PC-3 (cell line): ENCODE results near the gene ZDHHC12. TPM values are rescaled to one million over a fixed set of nuclear protein-coding genes. Genes with fewer than 3 reads are reported as not detected.

Experiments
- ATAC-seq: fragments of 200-7000 bp; cut with Tn5 transposase; 2 replicates; pipeline ENCODE4 v1.9.1; 2020; ENCODE audit warnings: mild to moderate bottlenecking, moderate library complexity
- BruUV-seq: library from RNA; stranded (reverse); fragments of 400-500 nt; replicated peaks from 2 replicates; lab custom pipeline; 2021; lab: Mats Ljungman, UMichigan
- CTCF ChIA-PET: fragments of 300-600 bp; sonication (Branson Sonifier 250); formaldehyde crosslinking; loops from one replicate; lab custom pipeline; 2022; ENCODE audit warnings: antibody characterized with exemption; lab: Charles Lee
- POLR2A ChIA-PET: fragments of 300-600 bp; sonication (Branson Sonifier 250); formaldehyde crosslinking; loops from one replicate; lab custom pipeline; 2022; ENCODE audit warnings: antibody characterized with exemption; ENCODE audit not compliant: unreplicated experiment; lab: Charles Lee
- DNase-seq: peaks from one replicate; pipeline ENCODE4 v3.0.0-alpha.2; 2015
- H2AFZ ChIP-seq: fragments of 300-600 bp; sonication (generic); 2 replicates; pipeline ENCODE4 v1.6.0; 2016; ENCODE audit warnings: antibody characterized with exemption, low read length
- H3F3A ChIP-seq: fragments of 300-600 bp; sonication (generic); one replicate; pipeline ENCODE4 v1.6.0; 2017; ENCODE audit warnings: antibody characterized with exemption, low read length, control low read depth, mild to moderate bottlenecking; ENCODE audit not compliant: unreplicated experiment
- H3K27ac ChIP-seq: fragments of 300-600 bp; sonication (generic); 2 replicates; pipeline ENCODE4 v1.5.1; 2016; ENCODE audit warnings: mild to moderate bottlenecking, low read length
- H3K27me3 ChIP-seq: fragments of 300-600 bp; sonication (generic); 2 replicates; pipeline ENCODE4 v1.6.1; 2016; ENCODE audit warnings: low read length, mixed read lengths
- H3K36me3 ChIP-seq: fragments of 300-600 bp; sonication (generic); 2 replicates; pipeline ENCODE4 v1.6.1; 2016; ENCODE audit warnings: low read depth, mixed run types, low read length, mixed read lengths
- H3K4me1 ChIP-seq: fragments of 300-600 bp; sonication (generic); 2 replicates; pipeline ENCODE4 v1.5.1; 2016; ENCODE audit warnings: low read length; ENCODE audit not compliant: insufficient read depth
- H3K4me2 ChIP-seq: fragments of 300-600 bp; sonication (generic); 2 replicates; pipeline ENCODE4 v1.6.0; 2016; ENCODE audit warnings: low read length
- H3K4me3 ChIP-seq: fragments of 300-600 bp; sonication (generic); 2 replicates; pipeline ENCODE4 v1.5.1; 2016; ENCODE audit warnings: mild to moderate bottlenecking, low read length, mixed read lengths
- H3K79me2 ChIP-seq: fragments of 300-600 bp; sonication (generic); 2 replicates; pipeline ENCODE4 v1.6.1; 2017; ENCODE audit warnings: low read length, mixed read lengths
- H3K9ac ChIP-seq: fragments of 300-600 bp; sonication (generic); 2 replicates; pipeline ENCODE4 v1.6.0; 2016; ENCODE audit warnings: mild to moderate bottlenecking, low read length
- H3K9me2 ChIP-seq: fragments of 300-600 bp; sonication (generic); replicated peaks from 2 replicates; pipeline ENCODE4 v1.6.1; 2016; ENCODE audit warnings: mixed run types, low read length, mixed read lengths
- H3K9me3 ChIP-seq: fragments of 300-600 bp; sonication (generic); 2 replicates; pipeline ENCODE4 v1.6.1; 2016; ENCODE audit warnings: low read length, mixed read lengths
- H4K20me1 ChIP-seq: fragments of 300-600 bp; sonication (generic); 2 replicates; pipeline ENCODE4 v1.6.1; 2016; ENCODE audit warnings: low read length, mixed read lengths
- EZH2 ChIP-seq: fragments of 300-600 bp; sonication (generic); IDR thresholded peaks from one replicate; pipeline ENCODE4 v1.6.1; 2017; ENCODE audit warnings: antibody characterized with exemption, mild to moderate bottlenecking, low read length; ENCODE audit not compliant: unreplicated experiment
- EZH2phosphoT487 ChIP-seq: fragments of 300-600 bp; sonication (generic); IDR thresholded peaks from 2 replicates; pipeline ENCODE4 v1.6.1; 2018; ENCODE audit warnings: mild to moderate bottlenecking, antibody characterized with exemption, low read length, borderline replicate concordance
- intact Hi-C: fragments of 100-400 bp; cut with micrococcal nuclease; formaldehyde crosslinking; loops from 2 replicates; pipeline ENCODE4 v1.9.0; 2023
- total RNA-seq: library from RNA; depleted of rRNA; stranded (reverse); fragments of >200 nt; gene quantifications from 2 replicates; pipeline ENCODE4 v1.2.3, GENCODE V29; 2014
- TF ChIP-seq, protein P1 (sequence below): fragments of 300-600 bp; sonication (generic); conservative IDR thresholded peaks from 2 replicates; pipeline ENCODE4 v1.5.1; 2017; ENCODE audit warnings: antibody characterized with exemption, low read depth, mild to moderate bottlenecking, low read length

ZDHHC12 gene
- total RNA-seq, 1 experiment from 2014 or later, result 86.1 TPM

DNA sequence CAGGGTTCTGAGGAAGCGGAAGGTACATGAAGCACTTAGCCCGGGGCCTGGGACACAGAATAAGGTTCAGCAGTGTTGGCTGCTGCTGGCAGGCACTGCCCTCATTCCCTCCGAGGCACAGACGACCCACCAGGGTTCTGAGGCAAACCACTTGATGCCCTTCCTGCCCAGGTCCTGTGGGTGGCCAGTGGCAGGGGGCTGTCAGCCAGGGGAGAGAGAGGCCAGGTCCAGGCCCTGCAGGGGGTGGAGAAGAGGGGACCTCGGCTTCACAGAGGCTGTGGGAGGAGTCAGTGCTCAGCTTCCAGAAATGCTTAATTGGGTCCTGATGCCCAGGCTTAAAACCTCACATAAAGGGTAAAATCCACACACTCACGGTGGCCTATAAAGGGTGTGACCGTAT lies 4.4 kb upstream of the ZDHHC12 start:
- H3K27me3 ChIP-seq, result no peaks in the 10 kb centered on the region
- H3K27ac ChIP-seq, result no peak overlapping the region
- no peak overlapping the region for H3K4me2 ChIP-seq
- H3K4me1 ChIP-seq, result no peaks in the 10 kb centered on the region
- ChIA-PET POLR2A (interaction anchor here (0.8 kb wide), 1 partner anchor 15 kb away, joined by 5 read pairs; no protein-coding TSS in a partner anchor), CTCF (no interaction called here)
- no peaks in the 10 kb centered on the region for H3F3A ChIP-seq
- intact Hi-C loops, result no loop called here
- H3K9me2 ChIP-seq, result no peaks in the 10 kb centered on the region
- no peaks in the 10 kb centered on the region for H4K20me1 ChIP-seq
- no peak for DNase-seq
- H3K9ac ChIP-seq, result no peak overlapping the region
- no peaks in the 10 kb centered on the region for H3K36me3 ChIP-seq
- no peaks in the 10 kb centered on the region for H3K9me3 ChIP-seq
- BruUV-seq, result no TSS peak
- no peak for ATAC-seq
- TF ChIP-seq, protein P1, sequence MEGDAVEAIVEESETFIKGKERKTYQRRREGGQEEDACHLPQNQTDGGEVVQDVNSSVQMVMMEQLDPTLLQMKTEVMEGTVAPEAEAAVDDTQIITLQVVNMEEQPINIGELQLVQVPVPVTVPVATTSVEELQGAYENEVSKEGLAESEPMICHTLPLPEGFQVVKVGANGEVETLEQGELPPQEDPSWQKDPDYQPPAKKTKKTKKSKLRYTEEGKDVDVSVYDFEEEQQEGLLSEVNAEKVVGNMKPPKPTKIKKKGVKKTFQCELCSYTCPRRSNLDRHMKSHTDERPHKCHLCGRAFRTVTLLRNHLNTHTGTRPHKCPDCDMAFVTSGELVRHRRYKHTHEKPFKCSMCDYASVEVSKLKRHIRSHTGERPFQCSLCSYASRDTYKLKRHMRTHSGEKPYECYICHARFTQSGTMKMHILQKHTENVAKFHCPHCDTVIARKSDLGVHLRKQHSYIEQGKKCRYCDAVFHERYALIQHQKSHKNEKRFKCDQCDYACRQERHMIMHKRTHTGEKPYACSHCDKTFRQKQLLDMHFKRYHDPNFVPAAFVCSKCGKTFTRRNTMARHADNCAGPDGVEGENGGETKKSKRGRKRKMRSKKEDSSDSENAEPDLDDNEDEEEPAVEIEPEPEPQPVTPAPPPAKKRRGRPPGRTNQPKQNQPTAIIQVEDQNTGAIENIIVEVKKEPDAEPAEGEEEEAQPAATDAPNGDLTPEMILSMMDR, result no peak
- TF ChIP-seq EZH2, result no peak
- no peak for TF ChIP-seq EZH2phosphoT487
- H2AFZ ChIP-seq, result no peak overlapping the region
- H3K4me3 ChIP-seq, result no peak overlapping the region
- H3K79me2 ChIP-seq, result 0 out of 2 replicates have a peak, but pooled peaks cover 4% of the 10 kb centered on the region

GRCh38 chr9:128727640-128728248 lies 3.8 kb upstream of the ZDHHC12 start:
- no peaks in the 10 kb centered on the region for H3K9me2 ChIP-seq
- H3K79me2 ChIP-seq, result 0 out of 2 replicates have a peak, but pooled peaks cover 4% of the 10 kb centered on the region
- H3K27ac ChIP-seq, result no peak overlapping the region
- intact Hi-C loops, result no loop called here
- no peak overlapping the region for H3K4me3 ChIP-seq
- H3K36me3 ChIP-seq, result no peaks in the 10 kb centered on the region
- CTCF ChIA-PET, result no interaction called here
- no peaks in the 10 kb centered on the region for H3K9me3 ChIP-seq
- H3K27me3 ChIP-seq, result no peaks in the 10 kb centered on the region
- no peak for ATAC-seq
- H3K4me1 ChIP-seq, result no peaks in the 10 kb centered on the region
- no peak overlapping the region for H3K9ac ChIP-seq
- POLR2A ChIA-PET, result no interaction called here
- BruUV-seq, result no TSS peak
- no peak overlapping the region for H2AFZ ChIP-seq
- no peak for TF ChIP-seq EZH2phosphoT487
- TF ChIP-seq EZH2, result no peak
- TF ChIP-seq, protein P1, result no peak
- H3F3A ChIP-seq, result no peaks in the 10 kb centered on the region
- H4K20me1 ChIP-seq, result no peaks in the 10 kb centered on the region
- H3K4me2 ChIP-seq, result no peak overlapping the region
- DNase-seq, result no peak

DNA sequence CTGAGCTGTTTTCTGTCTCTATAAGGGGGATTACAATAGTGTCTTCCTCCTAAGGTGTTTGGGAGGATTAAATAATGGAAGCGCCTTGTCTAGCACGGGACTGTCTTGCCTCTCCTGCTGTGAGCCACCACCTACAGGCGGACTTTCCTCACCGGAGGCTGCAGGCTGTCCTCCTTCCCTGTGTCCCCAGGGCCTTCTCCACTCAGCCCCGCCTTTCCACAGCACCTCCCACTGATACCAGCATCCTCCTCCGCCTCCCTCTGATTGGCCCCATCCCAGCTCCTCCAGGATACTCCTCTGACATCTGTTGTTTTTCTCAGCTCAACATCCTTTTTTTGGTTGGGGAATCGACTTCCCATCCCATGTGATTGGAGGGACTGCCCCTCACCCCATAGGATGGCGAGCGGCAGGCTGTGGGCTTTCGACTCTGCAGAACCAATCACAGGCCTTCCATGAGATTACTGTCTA lies 851 bp upstream of the ZDHHC12 start:
- Histone ChIP-seq H3K27me3 (no peaks in the 10 kb centered on the region), H3K36me3 (no peaks in the 10 kb centered on the region), H3K9me3 (no peaks in the 10 kb centered on the region), H3K9ac (peak overlapping the region; percentile 45), H3K79me2 (0 out of 2 replicates have a peak, but pooled peaks cover 4% of the 10 kb centered on the region), H2AFZ (peak overlapping the region; percentile 86), H3F3A (no peaks in the 10 kb centered on the region), H3K9me2 (no peaks in the 10 kb centered on the region), H3K4me3 (peak overlapping the region; percentile 81), H3K4me1 (no peaks in the 10 kb centered on the region), H3K4me2 (peak overlapping the region; percentile 91), H4K20me1 (no peaks in the 10 kb centered on the region), H3K27ac (no peak overlapping the region)
- peak; percentile 72 for DNase-seq
- TF ChIP-seq, protein P1, result no peak
- TF ChIP-seq EZH2, result no peak
- no peak for TF ChIP-seq EZH2phosphoT487
- CTCF ChIA-PET, result interaction anchor here (0.6 to 1.0 kb wide), 3 partner anchors 9 to 689 kb away, joined by 3 to 10 read pairs (median 4); no protein-coding TSS in a partner anchor
- ATAC-seq, result peak; percentile 64
- POLR2A ChIA-PET, result interaction anchor here (0.6 kb wide), 1 partner anchor 94 kb away, joined by 3 read pairs; the partner anchor contains the start of gene ENDOG
- intact Hi-C loops, result no loop called here
- BruUV-seq, result TSS peak; percentile 66
